HUES64 (cell line): ENCODE data around the gene PDE4D.
"Not testable (repeated sequence)": the region's sequence is repeated elsewhere in the genome, so short reads cannot be mapped to it uniquely, and the experiment has no call there.

Experiments used
- H3K27ac ChIP-seq: 2 replicates; pipeline ENCODE4 v1.7.0; 2013; ENCODE audit warnings: low read depth, low read length, inconsistent platforms
- H3K27me3 ChIP-seq: 2 replicates; pipeline ENCODE4 v1.6.1; 2013; ENCODE audit warnings: mild to moderate bottlenecking, low read length; ENCODE audit not compliant: insufficient read depth
- H3K36me3 ChIP-seq: 2 replicates; pipeline ENCODE4 v1.6.1; 2013; ENCODE audit warnings: mild to moderate bottlenecking, low read length; ENCODE audit not compliant: insufficient read depth
- H3K4me1 ChIP-seq: 2 replicates; pipeline ENCODE4 v1.6.1; 2013; ENCODE audit warnings: mild to moderate bottlenecking, low read length, moderate library complexity; ENCODE audit not compliant: insufficient read depth
- H3K4me3 ChIP-seq: 2 replicates; pipeline ENCODE4 v1.5.1; 2013; ENCODE audit warnings: mild to moderate bottlenecking, low read length, moderate library complexity
- H3K9ac ChIP-seq: 2 replicates; pipeline ENCODE4 v1.6.1; 2013; ENCODE audit warnings: mild to moderate bottlenecking, low read depth, low read length
- H3K9me3 ChIP-seq: 2 replicates; pipeline ENCODE4 v1.6.1; 2013; ENCODE audit warnings: low read depth, low read length; ENCODE audit not compliant: insufficient read depth
- WGBS: fragments of 150-250, 120-280 bp; methylation state at CpG from one replicate; pipeline ENCODE4 v1.1.7; 2013; ENCODE audit warnings: missing lambda C conversion rate; 5-methylcytosine and 5-hydroxymethylcytosine counted together

PDE4D gene

GRCh38 chr5:59798862-59799667 lies 94.5 kb downstream of the PDE4D start:
- 89% methylated on average over 5 of the region's 5 CpGs for WGBS
- Histone ChIP-seq H3K27me3 (no peaks in the 10 kb centered on the region), H3K9me3 (no peaks in the 10 kb centered on the region), H3K4me1 (peaks cover 25% of the 10 kb centered on the region), H3K9ac (no peak overlapping the region), H3K27ac (no peak overlapping the region), H3K36me3 (no peaks in the 10 kb centered on the region), H3K4me3 (no peak overlapping the region)

- WGBS, result 99% methylated on average over 4 of the region's 4 CpGs
These were observed 98.4 kb downstream of the PDE4D start for GRCh38 chr5:59795141-59795540.

GRCh38 chr5:59792983-59793585 lies 100.4 kb downstream of the PDE4D start:
- no peak overlapping the region for H3K4me3 ChIP-seq
- H3K27ac ChIP-seq, result no peak overlapping the region
- no peak overlapping the region for H3K9ac ChIP-seq
- H3K4me1 ChIP-seq, result peaks cover 12% of the 10 kb centered on the region
- 91% methylated on average over 6 of the region's 6 CpGs for WGBS
- H3K27me3 ChIP-seq, result no peaks in the 10 kb centered on the region
- no peaks in the 10 kb centered on the region for H3K9me3 ChIP-seq
- H3K36me3 ChIP-seq, result no peaks in the 10 kb centered on the region

More at GRCh38 chr5:59795141-59795540, 98.4 kb downstream of the PDE4D start:
- Histone ChIP-seq H3K4me1 (peaks cover 21% of the 10 kb centered on the region), H3K4me3 (no peak overlapping the region), H3K9me3 (no peaks in the 10 kb centered on the region), H3K9ac (no peak overlapping the region), H3K36me3 (no peaks in the 10 kb centered on the region), H3K27me3 (no peaks in the 10 kb centered on the region), H3K27ac (no peak overlapping the region)

- Histone ChIP-seq H3K9me3 (no peaks in the 10 kb centered on the region), H3K27me3 (no peaks in the 10 kb centered on the region), H3K36me3 (no peaks in the 10 kb centered on the region), H3K9ac (no peak overlapping the region), H3K27ac (no peak overlapping the region), H3K4me3 (no peak overlapping the region), H3K4me1 (peaks cover 13% of the 10 kb centered on the region)
- WGBS, result 92% methylated on average over 2 of the region's 3 CpGs
These were observed 101.9 kb downstream of the PDE4D start for GRCh38 chr5:59791617-59792016.

- H3K4me3 ChIP-seq, result no peak overlapping the region
- no peaks in the 10 kb centered on the region for H3K36me3 ChIP-seq
- WGBS, result 91% methylated on average over 9 of the region's 9 CpGs
- H3K9me3 ChIP-seq, result no peaks in the 10 kb centered on the region
- H3K9ac ChIP-seq, result 0 out of 2 replicates have a peak overlapping the region, but pooled peaks have one; percentile 20
- peaks cover 18% of the 10 kb centered on the region for H3K4me1 ChIP-seq
- no peak overlapping the region for H3K27ac ChIP-seq
- no peaks in the 10 kb centered on the region for H3K27me3 ChIP-seq
These were observed 102.6 kb downstream of the PDE4D start for GRCh38 chr5:59790776-59791475.

GRCh38 chr5:59790376-59790775 lies 103.2 kb downstream of the PDE4D start:
- Histone ChIP-seq H3K27me3 (no peaks in the 10 kb centered on the region), H3K36me3 (no peaks in the 10 kb centered on the region), H3K4me3 (no peak overlapping the region), H3K4me1 (peaks cover 18% of the 10 kb centered on the region), H3K9ac (0 out of 2 replicates have a peak overlapping the region, but pooled peaks have one; percentile 20), H3K9me3 (no peaks in the 10 kb centered on the region), H3K27ac (no peak overlapping the region)
- WGBS, result 78% methylated on average over 7 of the region's 7 CpGs

GRCh38 chr5:59789894-59790293 lies 103.6 kb downstream of the PDE4D start:
- H3K9ac ChIP-seq, result no peak overlapping the region
- H3K27ac ChIP-seq, result no peak overlapping the region
- no peaks in the 10 kb centered on the region for H3K9me3 ChIP-seq
- peaks cover 18% of the 10 kb centered on the region for H3K4me1 ChIP-seq
- no peaks in the 10 kb centered on the region for H3K27me3 ChIP-seq
- no peaks in the 10 kb centered on the region for H3K36me3 ChIP-seq
- no peak overlapping the region for H3K4me3 ChIP-seq
- WGBS, result 85% methylated on average over 2 of the region's 2 CpGs

GRCh38 chr5:59789197-59789596 lies 104.3 kb downstream of the PDE4D start:
- 92% methylated on average over 2 of the region's 2 CpGs for WGBS
- Histone ChIP-seq H3K4me3 (no peak overlapping the region), H3K36me3 (no peaks in the 10 kb centered on the region), H3K27me3 (no peaks in the 10 kb centered on the region), H3K9ac (no peak overlapping the region), H3K27ac (no peak overlapping the region), H3K9me3 (no peaks in the 10 kb centered on the region), H3K4me1 (peaks cover 18% of the 10 kb centered on the region)

GRCh38 chr5:59786334-59786805 lies 107.2 kb downstream of the PDE4D start:
- Histone ChIP-seq H3K4me3 (no peak overlapping the region), H3K27me3 (no peaks in the 10 kb centered on the region), H3K36me3 (no peaks in the 10 kb centered on the region), H3K27ac (no peak overlapping the region), H3K9ac (no peak overlapping the region), H3K4me1 (peaks cover 18% of the 10 kb centered on the region), H3K9me3 (no peaks in the 10 kb centered on the region)
- 93% methylated on average over 6 of the region's 6 CpGs for WGBS

- Histone ChIP-seq H3K27ac (no peak overlapping the region), H3K4me3 (no peak overlapping the region), H3K9me3 (no peaks in the 10 kb centered on the region), H3K36me3 (no peaks in the 10 kb centered on the region), H3K4me1 (peaks cover 14% of the 10 kb centered on the region), H3K27me3 (no peaks in the 10 kb centered on the region), H3K9ac (no peak overlapping the region)
- 72% methylated on average over 5 of the region's 5 CpGs for WGBS
These were observed 107.7 kb downstream of the PDE4D start for GRCh38 chr5:59785676-59786333.

- H3K27me3 ChIP-seq, H3K27ac ChIP-seq, H3K9ac ChIP-seq, H3K9me3 ChIP-seq, H3K4me1 ChIP-seq, H3K36me3 ChIP-seq, H3K4me3 ChIP-seq: not testable (repeated sequence)
- 78% methylated on average over 1 of the region's 1 CpG for WGBS
These were observed 108.8 kb downstream of the PDE4D start for GRCh38 chr5:59784708-59785107.
